Measurements from ENCODE around the gene MED16. TPM values are rescaled to one million over a fixed set of nuclear protein-coding genes. Genes with fewer than 3 reads are reported as not detected.
"Not testable (repeated sequence)": the region's sequence is repeated elsewhere in the genome, so short reads cannot be mapped to it uniquely, and the experiment has no call there.

MED16 gene
- total RNA-seq, 1 experiment from 2014 or later: 83.0 TPM

DNA sequence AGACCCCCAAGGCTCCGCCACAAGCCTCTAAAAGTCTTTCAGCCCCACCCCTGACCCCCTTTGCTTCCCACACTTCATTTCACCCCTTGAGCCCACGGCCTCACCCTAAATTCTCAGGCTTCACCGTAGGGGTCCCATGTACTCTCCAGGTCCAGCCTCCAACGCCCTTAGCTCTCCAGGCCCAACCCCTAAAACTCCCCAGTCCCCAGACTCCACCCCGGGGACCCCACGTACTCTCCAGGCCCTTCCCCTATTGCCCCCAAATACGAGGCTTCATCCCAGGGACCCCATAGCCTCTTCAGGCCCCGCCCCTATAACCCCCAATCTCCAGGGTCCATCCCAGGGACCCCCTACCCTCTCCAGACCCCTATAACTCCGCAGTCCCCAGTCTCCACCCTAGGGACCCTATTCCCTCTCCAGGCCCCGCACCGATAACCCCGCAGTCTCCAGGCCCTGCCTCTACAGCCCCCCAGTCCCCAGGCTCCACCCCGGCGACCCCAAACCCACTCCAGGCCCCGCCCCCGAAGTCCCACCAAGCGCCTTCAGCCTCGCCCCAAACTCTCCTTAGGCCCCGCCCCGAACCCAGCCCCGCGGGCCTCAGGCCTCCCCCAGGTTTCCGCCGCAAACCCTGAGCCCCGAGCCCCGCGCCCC, 619 bp downstream of the MED16 start:
- ChIA-PET POLR2A (ENCODE audit: low non-redundant PET) (no interaction called here), CTCF (no interaction called here)
- no peaks in the 10 kb centered on the region for H3K4me1 ChIP-seq (ENCODE audit: insufficient read depth, low read length, poor library complexity, severe bottlenecking)
- intact Hi-C loops (cut with micrococcal nuclease; ENCODE audit: unreplicated experiment): no loop called here
- no TSS peak for BruUV-seq (replicated peaks)
- TF ChIP-seq, protein P1, sequence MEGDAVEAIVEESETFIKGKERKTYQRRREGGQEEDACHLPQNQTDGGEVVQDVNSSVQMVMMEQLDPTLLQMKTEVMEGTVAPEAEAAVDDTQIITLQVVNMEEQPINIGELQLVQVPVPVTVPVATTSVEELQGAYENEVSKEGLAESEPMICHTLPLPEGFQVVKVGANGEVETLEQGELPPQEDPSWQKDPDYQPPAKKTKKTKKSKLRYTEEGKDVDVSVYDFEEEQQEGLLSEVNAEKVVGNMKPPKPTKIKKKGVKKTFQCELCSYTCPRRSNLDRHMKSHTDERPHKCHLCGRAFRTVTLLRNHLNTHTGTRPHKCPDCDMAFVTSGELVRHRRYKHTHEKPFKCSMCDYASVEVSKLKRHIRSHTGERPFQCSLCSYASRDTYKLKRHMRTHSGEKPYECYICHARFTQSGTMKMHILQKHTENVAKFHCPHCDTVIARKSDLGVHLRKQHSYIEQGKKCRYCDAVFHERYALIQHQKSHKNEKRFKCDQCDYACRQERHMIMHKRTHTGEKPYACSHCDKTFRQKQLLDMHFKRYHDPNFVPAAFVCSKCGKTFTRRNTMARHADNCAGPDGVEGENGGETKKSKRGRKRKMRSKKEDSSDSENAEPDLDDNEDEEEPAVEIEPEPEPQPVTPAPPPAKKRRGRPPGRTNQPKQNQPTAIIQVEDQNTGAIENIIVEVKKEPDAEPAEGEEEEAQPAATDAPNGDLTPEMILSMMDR (conservative IDR thresholded peaks at IDR 0.05; ENCODE audit: low read depth, low read length): no peak
- TF ChIP-seq EZH2 (IDR thresholded peaks at IDR 0.05; ENCODE audit: borderline replicate concordance, low read depth, low read length, poor library complexity, severe bottlenecking): no peak
- no peaks in the 10 kb centered on the region for H3K9me3 ChIP-seq (ENCODE audit: low read depth, low read length, poor library complexity, severe bottlenecking)
- peak overlapping the region; percentile 98 for H3K27ac ChIP-seq (ENCODE audit: low read depth, low read length, poor library complexity, severe bottlenecking)
- DNase-seq (ENCODE audit: low spot score): peak; percentile 52
- peak overlapping the region; percentile 82 for H3K4me3 ChIP-seq (ENCODE audit: low read depth, low read length, poor library complexity, severe bottlenecking)
- H3K27me3 ChIP-seq (replicated peaks; ENCODE audit: insufficient read depth, low read depth, low read length, poor library complexity): no peaks in the 10 kb centered on the region
- H3K36me3 ChIP-seq (ENCODE audit: insufficient read depth, low read length, poor library complexity, severe bottlenecking): peaks cover 24% of the 10 kb centered on the region

DNA sequence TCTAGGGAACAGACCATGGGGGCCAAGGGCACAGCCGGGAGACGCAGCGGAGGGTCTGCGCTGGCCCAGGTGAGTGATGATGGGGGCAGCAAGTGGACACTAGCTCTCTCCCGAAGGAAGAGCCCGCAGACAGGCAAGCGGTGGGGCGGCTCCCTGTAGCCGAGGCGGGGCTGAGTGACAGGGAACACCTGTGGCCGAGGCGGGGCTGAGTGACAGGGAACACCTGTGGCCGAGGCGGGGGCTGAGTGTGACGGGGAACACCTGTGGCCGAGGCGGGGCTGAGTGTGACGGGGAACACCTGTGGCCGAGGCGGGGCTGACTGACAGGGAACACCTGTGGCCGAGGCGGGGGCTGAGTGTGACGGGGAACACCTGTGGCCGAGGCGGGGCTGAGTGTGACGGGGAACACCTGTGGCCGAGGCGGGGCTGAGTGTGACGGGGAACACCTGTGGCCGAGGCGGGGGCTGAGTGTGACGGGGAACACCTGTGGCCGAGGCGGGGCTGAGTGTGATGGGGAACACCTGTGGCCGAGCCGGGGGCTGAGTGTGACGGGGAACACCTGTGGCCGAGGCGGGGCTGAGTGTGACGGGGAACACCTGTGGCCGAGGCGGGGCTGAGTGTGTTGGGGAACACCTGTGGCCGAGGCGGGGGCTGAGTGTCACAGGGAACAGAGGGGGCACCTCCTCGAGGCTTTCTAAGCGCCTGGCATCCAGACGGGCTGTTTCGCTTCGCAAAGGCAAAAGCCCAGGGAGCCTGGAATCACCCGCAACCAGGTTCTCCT, 1.4 kb downstream of the MED16 start:
- H3K9me3 ChIP-seq (ENCODE audit: low read depth, low read length, poor library complexity, severe bottlenecking); H3K27me3 ChIP-seq (replicated peaks; ENCODE audit: insufficient read depth, low read depth, low read length, poor library complexity); H3K4me1 ChIP-seq (ENCODE audit: insufficient read depth, low read length, poor library complexity, severe bottlenecking); CTCF ChIA-PET; intact Hi-C loops (cut with micrococcal nuclease; ENCODE audit: unreplicated experiment); DNase-seq (ENCODE audit: low spot score); BruUV-seq (replicated peaks); POLR2A ChIA-PET (ENCODE audit: low non-redundant PET): not testable (repeated sequence)
- peak overlapping the region; percentile 98 for H3K27ac ChIP-seq (ENCODE audit: low read depth, low read length, poor library complexity, severe bottlenecking)
- peak overlapping the region; percentile 82 for H3K4me3 ChIP-seq (ENCODE audit: low read depth, low read length, poor library complexity, severe bottlenecking)
- H3K36me3 ChIP-seq (ENCODE audit: insufficient read depth, low read length, poor library complexity, severe bottlenecking): peaks cover 24% of the 10 kb centered on the region

DNA sequence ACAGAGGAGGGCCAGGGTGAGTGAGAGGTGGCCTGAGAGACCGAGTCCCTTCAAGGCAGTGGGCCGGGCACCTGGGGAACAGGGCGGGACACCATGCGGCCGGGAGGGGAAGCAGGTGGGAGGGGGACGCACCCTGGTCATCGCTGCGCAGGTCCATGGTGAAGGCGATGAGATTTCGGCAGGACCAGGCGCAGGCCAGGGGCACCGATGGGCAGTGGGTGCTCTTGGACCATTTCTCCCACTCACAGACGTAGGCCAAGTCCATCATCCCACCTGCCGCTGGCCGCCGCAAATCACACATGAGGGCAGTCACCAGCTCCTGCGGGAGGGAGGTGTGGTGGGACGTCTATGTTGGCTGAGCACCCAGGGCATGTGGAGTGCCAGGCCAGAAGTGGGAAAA, 2.2 kb downstream of the MED16 start:
- POLR2A ChIA-PET (ENCODE audit: low non-redundant PET): no interaction called here

More for the DNA sequence above, 2.2 kb downstream of the MED16 start:
- intact Hi-C loops (cut with micrococcal nuclease; ENCODE audit: unreplicated experiment): no loop called here
- no peaks in the 10 kb centered on the region for H3K27me3 ChIP-seq (replicated peaks; ENCODE audit: insufficient read depth, low read depth, low read length, poor library complexity)
- H3K4me3 ChIP-seq (ENCODE audit: low read depth, low read length, poor library complexity, severe bottlenecking): no peak overlapping the region
- no peak overlapping the region for H3K27ac ChIP-seq (ENCODE audit: low read depth, low read length, poor library complexity, severe bottlenecking)
- TF ChIP-seq, protein P1 (conservative IDR thresholded peaks at IDR 0.05; ENCODE audit: low read depth, low read length): no peak
- TF ChIP-seq EZH2 (IDR thresholded peaks at IDR 0.05; ENCODE audit: borderline replicate concordance, low read depth, low read length, poor library complexity, severe bottlenecking): no peak
- BruUV-seq (replicated peaks): no TSS peak
- no peak for DNase-seq (ENCODE audit: low spot score)
- H3K36me3 ChIP-seq (ENCODE audit: insufficient read depth, low read length, poor library complexity, severe bottlenecking): peaks cover 24% of the 10 kb centered on the region
- CTCF ChIA-PET: no interaction called here
- no peaks in the 10 kb centered on the region for H3K9me3 ChIP-seq (ENCODE audit: low read depth, low read length, poor library complexity, severe bottlenecking)
- H3K4me1 ChIP-seq (ENCODE audit: insufficient read depth, low read length, poor library complexity, severe bottlenecking): no peaks in the 10 kb centered on the region
